ENCODE results near the gene MUSK.

The MUSK gene

GRCh38 chr9:110762783-110763182, 94.2 kb downstream of the MUSK start:
- Histone ChIP-seq H3K27ac (no peak overlapping the region), H3K27me3 (no peaks in the 10 kb centered on the region), H3K4me1 (peaks cover 0 to 9% (median 2%) of the 10 kb centered on the region in 4 donors), H3K9me3 (no peaks in the 10 kb centered on the region), H3K36me3 (no peaks in the 10 kb centered on the region), H3K4me3 (no peak overlapping the region)
- no peak for TF ChIP-seq CTCF (IDR thresholded peaks at IDR 0.05)
- intact Hi-C loops (cut with DNase I; ENCODE audit: low total_unique reads), result no loop called here
- no peak for DNase-seq

- Histone ChIP-seq H3K27me3 (no peaks in the 10 kb centered on the region), H3K36me3 (no peaks in the 10 kb centered on the region), H3K4me3 (no peak overlapping the region), H3K27ac (no peak overlapping the region), H3K9me3 (no peaks in the 10 kb centered on the region), H3K4me1 (peaks cover 0 to 15% (median 2%) of the 10 kb centered on the region in 4 donors)
- TF ChIP-seq CTCF (IDR thresholded peaks at IDR 0.05), result no peak
- intact Hi-C loops (cut with DNase I; ENCODE audit: low total_unique reads), result no loop called here
- no peak for DNase-seq
Measured at GRCh38 chr9:110763568-110763967, 95.0 kb downstream of the MUSK start.

GRCh38 chr9:110764006-110764405, 95.4 kb downstream of the MUSK start:
- peaks cover 0 to 16% (median 2%) of the 10 kb centered on the region in 4 donors for H3K4me1 ChIP-seq
- TF ChIP-seq CTCF (IDR thresholded peaks at IDR 0.05), result no peak
- no peaks in the 10 kb centered on the region for H3K9me3 ChIP-seq
- H3K27me3 ChIP-seq, result no peaks in the 10 kb centered on the region
- no peak overlapping the region for H3K27ac ChIP-seq
- intact Hi-C loops (cut with DNase I; ENCODE audit: low total_unique reads), result no loop called here
- no peak for DNase-seq
- no peak overlapping the region for H3K4me3 ChIP-seq
- no peaks in the 10 kb centered on the region for H3K36me3 ChIP-seq

- no peak for TF ChIP-seq CTCF (IDR thresholded peaks at IDR 0.05)
- Histone ChIP-seq H3K9me3 (no peaks in the 10 kb centered on the region), H3K36me3 (no peaks in the 10 kb centered on the region), H3K27me3 (no peaks in the 10 kb centered on the region), H3K4me1 (peaks cover 0 to 18% (median 2%) of the 10 kb centered on the region in 4 donors), H3K27ac (no peak overlapping the region), H3K4me3 (no peak overlapping the region)
- intact Hi-C loops (cut with DNase I; ENCODE audit: low total_unique reads), result no loop called here
- DNase-seq, result no peak
Measured at GRCh38 chr9:110765926-110766325, 97.3 kb downstream of the MUSK start.

GRCh38 chr9:110767559-110768063, 99.0 kb downstream of the MUSK start:
- intact Hi-C loops (cut with DNase I; ENCODE audit: low total_unique reads), result no loop called here
- H3K4me1 ChIP-seq, result peaks cover 0 to 18% (median 2%) of the 10 kb centered on the region in 4 donors
- no peaks in the 10 kb centered on the region for H3K36me3 ChIP-seq
- H3K27ac ChIP-seq, result peak overlapping the region; percentile 24 to 58
- H3K9me3 ChIP-seq, result no peaks in the 10 kb centered on the region
- peak; percentile 78 to 79 for DNase-seq
- TF ChIP-seq CTCF (IDR thresholded peaks at IDR 0.05), result no peak
- H3K4me3 ChIP-seq, result peak overlapping the region in 1 of 2 donors; percentile 13
- H3K27me3 ChIP-seq, result no peaks in the 10 kb centered on the region

- Histone ChIP-seq H3K4me3 (no peak overlapping the region), H3K4me1 (peaks cover 0 to 18% (median 2%) of the 10 kb centered on the region in 4 donors), H3K27me3 (no peaks in the 10 kb centered on the region), H3K27ac (no peak overlapping the region), H3K36me3 (no peaks in the 10 kb centered on the region), H3K9me3 (no peaks in the 10 kb centered on the region)
- no peak for TF ChIP-seq CTCF (IDR thresholded peaks at IDR 0.05)
- intact Hi-C loops (cut with DNase I; ENCODE audit: low total_unique reads), result no loop called here
- no peak for DNase-seq
Measured at GRCh38 chr9:110768886-110769285, 100.3 kb downstream of the MUSK start.

Data from tibial artery (tissue), 4 donors.